Effector CD4-positive, alpha-beta T cell (primary cell): ENCODE data around the gene RAPGEF2.
"Not testable (repeated sequence)": the region's sequence is repeated elsewhere in the genome, so short reads cannot be mapped to it uniquely, and the experiment has no call there.

ENCODE experiments used
- DNase-seq: peaks from one replicate; pipeline ENCODE4 v3.0.0-alpha.2; 2020

Gene RAPGEF2

GRCh38 chr4:159250751-159251325 lies 148.0 kb downstream of the RAPGEF2 start:
- no peak for DNase-seq

DNA sequence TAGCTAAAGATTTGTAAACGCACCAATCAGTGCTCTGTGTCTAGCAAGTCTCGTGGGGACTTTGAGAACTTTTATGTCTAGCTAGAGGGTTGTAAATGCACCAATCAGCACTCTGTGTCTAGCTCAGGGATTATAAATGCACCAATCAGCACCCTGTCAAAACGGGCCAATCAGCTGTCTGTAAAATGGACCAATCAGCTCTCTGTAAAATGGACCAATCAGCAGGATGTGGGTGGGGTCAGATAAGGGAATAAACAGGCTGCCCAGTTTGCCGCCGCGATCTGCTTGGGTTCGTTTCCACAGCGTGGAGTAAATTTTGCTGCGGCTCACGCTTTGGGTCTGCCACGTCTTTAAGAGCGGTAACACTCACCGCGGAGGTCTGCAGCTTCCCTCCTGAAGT lies 148.7 kb downstream of the RAPGEF2 start:
- not testable (repeated sequence) for DNase-seq

DNA sequence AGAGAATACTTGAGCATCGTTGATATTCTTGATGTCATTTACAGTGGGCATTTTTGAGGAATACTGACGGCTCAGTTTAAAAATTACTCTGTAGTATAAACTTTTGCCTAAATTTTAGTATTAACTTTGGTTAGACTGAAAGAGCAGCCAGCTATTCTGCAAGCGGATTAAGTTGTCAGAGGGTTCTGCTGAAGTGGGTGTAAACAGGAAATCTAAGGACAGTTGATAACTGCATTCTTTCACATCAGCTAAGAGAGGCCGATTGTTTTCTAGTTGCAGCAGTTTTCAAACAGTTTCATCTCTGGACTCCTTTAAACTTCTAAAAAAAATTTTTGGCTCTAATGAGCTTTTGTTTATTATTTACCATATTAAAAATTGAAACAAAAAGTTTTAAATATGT lies 149.6 kb downstream of the RAPGEF2 start:
- no peak for DNase-seq

- no peak for DNase-seq
Measured at GRCh38 chr4:159256037-159256436, 153.2 kb downstream of the RAPGEF2 start.

DNA sequence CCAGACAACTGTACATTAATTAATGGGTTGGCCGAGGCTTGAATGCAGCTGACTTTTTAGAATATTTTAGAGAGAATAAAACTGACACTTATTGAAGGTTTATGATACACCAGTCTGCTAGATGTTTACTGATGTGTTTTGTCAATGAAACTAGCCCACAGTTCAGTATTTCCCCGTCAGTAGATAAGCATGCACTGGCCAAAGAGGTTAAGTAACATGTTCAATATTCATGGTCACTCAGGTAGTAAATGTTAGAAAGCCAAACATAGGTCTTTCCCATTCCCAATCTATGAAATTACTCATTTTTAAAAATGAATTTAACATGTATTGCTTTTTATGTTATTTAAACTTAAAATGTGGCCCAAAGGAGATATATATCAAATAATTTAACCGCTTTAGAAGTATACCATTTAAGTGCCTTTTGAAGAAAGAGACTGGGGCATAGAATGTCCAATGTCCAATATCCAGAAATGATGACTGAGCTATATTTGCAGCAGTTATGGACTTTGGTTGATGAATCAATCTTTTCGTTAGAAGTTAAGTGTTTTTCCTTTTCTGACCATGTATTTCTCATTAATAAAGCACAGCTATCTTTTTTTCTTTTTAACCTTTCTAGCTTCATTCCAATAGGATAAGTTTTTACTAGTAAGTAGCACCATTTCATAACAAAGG lies 156.1 kb downstream of the RAPGEF2 start:
- no peak for DNase-seq

DNA sequence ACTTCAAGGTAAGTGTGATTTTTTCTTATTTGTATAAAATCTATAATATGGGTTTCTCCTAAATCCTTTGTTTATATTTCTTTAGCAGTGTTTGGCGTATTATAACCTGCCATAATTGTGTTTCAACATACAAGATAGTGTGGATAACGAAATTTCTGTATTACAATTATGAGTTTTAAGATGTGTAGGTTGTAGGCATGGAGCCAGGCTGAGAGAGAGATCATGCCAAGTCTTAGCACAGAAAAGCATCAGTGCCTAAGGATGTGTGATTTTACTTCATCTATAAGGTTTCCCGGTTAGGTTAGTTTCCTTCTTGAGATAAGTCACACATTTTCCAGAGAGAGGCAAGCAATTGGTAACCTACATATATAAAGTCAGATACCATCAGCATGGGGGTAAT lies 161.2 kb downstream of the RAPGEF2 start:
- DNase-seq = no peak

- DNase-seq = no peak
Measured at GRCh38 chr4:159266981-159267868, 164.3 kb downstream of the RAPGEF2 start.

GRCh38 chr4:159267869-159268285 lies 165.0 kb downstream of the RAPGEF2 start:
- no peak for DNase-seq

DNA sequence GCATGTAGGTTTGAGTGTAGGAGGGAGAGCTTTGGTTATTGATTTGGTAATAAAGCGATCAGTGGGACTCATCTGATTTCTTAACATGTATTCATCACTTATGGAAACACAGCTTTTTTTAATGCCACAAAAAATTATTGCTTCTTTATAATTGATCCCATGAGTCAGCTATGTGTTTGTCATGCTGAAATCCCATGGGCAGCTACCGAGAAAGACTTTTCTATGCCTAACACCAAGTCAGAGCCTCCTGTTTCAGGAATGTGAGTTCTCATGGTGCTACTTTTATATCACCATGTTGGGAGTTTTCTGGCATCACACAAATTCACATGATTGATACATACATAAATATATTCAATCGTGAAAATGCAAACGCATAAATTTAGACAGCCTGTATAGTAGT lies 165.7 kb downstream of the RAPGEF2 start:
- no peak for DNase-seq

GRCh38 chr4:159269116-159269515 lies 166.2 kb downstream of the RAPGEF2 start:
- no peak for DNase-seq

GRCh38 chr4:159269956-159270355 lies 167.1 kb downstream of the RAPGEF2 start:
- DNase-seq = no peak

DNA sequence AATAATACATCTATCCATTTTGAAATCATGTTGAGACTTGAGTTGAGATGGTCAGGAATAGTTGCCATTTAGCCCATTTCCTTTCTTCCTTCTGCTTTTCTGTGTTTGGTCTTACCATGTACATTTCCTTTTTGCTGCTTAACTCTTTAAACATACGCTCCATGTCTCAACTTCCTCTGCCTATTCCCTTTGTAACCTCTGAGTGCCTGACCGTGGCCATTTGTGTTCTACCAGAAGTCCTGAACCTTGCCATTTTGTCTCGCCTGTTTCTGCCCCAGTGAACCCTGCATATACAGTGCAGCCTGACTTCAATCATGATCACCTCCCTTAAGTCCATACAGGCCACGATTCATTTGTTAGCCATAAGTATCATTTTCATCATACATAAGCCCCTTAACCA lies 169.0 kb downstream of the RAPGEF2 start:
- DNase-seq = no peak

DNA sequence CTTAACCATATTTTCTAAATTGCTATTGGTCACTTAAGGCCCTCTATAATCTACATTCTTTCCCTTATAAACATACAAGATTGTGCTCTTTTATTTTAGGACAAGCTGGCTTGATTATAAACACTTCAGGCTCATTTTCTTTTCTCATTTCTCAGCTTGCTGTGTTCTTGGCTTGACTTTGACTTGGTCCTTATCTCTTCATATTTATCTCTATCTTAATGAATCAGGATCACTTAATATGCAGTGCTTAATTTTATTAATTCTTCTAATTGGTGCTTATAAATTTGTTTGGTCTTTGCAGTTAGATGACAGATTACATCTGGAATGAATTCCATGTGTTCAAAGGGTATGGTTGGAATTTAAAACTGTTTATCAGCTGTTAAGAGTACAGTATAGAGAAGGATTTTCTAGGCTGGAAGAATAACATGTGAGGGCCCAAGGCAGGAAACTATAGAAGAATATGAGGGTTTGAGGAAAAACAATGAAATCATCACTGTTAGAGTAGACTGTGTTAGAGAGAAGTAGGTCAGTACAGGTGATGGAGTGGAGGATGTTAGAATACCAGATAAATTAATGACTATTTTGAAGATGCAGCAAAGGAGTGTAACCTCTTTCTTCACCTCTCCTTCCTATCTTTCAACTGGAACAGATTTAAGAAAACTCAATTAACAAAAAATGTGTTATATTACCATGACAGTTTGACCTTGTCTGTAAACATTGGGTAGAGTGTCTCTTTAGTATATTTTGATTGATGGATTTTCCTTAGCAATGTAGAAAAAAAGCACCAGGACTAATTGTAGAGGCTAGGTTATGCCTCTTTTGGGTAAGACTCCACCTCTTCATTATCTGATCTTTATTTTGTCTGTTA lies 169.6 kb downstream of the RAPGEF2 start:
- no peak for DNase-seq

GRCh38 chr4:159273141-159273438 lies 170.2 kb downstream of the RAPGEF2 start:
- DNase-seq = no peak

DNA sequence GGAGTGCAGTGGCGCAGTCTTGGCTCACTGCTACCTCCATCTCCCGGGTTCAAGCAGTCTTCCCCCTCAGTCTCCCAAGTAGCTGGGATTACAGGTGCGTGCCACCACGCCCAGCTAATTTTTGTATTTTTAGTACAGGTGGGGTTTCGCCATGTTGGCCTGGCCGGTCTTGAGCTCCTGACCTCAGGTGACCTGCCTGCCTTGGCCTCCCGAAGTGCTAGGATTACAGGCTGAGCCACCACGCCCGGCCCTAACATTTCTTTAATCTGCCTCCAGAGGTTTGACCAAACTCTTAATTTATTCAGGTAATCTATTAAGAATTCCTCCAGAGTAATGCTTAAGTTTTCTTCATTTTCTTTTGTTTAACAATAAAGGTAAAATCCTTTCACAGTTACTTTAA lies 171.0 kb downstream of the RAPGEF2 start:
- no peak for DNase-seq

DNA sequence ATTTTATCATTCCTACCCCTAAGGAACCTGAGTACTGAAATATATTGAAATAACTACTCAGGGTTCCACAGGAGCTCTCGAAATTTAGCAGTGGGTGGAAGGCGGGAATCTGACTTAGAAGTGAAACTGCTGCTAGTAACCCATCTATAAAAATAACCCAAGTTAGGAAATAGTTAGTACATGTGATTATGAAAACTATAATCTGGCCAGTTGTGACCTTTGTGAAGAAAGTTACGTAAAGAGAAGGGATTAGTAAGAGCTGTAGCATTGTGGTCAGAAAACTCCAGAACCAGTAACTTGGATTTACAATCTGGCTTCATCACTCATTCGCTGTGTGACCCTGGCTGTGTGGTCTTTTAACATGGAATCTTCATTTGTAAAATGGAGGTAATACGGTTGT lies 175.5 kb downstream of the RAPGEF2 start:
- DNase-seq = no peak

GRCh38 chr4:159279084-159279483 lies 176.2 kb downstream of the RAPGEF2 start:
- DNase-seq = no peak

GRCh38 chr4:159280442-159281172 lies 177.7 kb downstream of the RAPGEF2 start:
- no peak for DNase-seq

- DNase-seq = no peak
Measured at GRCh38 chr4:159281771-159282170, 178.9 kb downstream of the RAPGEF2 start.

DNA sequence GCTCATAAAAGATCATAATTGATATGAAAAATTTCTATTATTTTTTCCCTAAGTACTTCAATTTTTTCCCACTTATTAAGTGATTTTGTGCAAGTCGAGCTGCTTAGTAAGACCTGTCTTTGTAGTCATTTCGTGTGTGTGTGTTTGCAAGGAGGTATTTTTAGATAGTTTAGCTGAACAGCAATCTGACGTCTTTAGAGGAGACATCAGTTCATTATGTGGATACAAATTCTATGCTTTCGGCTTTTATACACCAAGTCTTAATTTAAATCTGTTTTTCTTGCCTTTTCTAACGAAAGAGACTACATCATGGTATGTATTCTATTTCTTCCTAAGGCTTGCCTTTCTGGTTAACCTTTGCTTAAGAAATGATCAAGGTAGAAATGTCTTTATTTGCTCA lies 179.4 kb downstream of the RAPGEF2 start:
- DNase-seq = no peak

- DNase-seq = no peak
Measured at GRCh38 chr4:159282944-159283343, 180.1 kb downstream of the RAPGEF2 start.

GRCh38 chr4:159283696-159284095 lies 180.8 kb downstream of the RAPGEF2 start:
- no peak for DNase-seq
